ENCODE measurements around the gene PRRT3.

PRRT3 gene

GRCh38 chr3:9951126-9951525, 1.1 kb downstream of the PRRT3 start:
- no peak overlapping the region for H3K9ac ChIP-seq (ENCODE audit: low read depth, low read length, poor library complexity)
- H2BK15ac ChIP-seq (ENCODE audit: low read length) = no peak overlapping the region
- H3K4me1 ChIP-seq (ENCODE audit: control insufficient read depth in 2 of 2, insufficient read depth in 1 of 2, low read depth in 1 of 2, low read length in 2 of 2) = peaks cover 0 to 14% of the 10 kb centered on the region in 2 donors
- no peak overlapping the region for H3K4ac ChIP-seq (ENCODE audit: low read length)
- H3K14ac ChIP-seq (ENCODE audit: low read length) = no peak overlapping the region
- no peak overlapping the region for H3K23ac ChIP-seq (ENCODE audit: low read depth, low read length, poor library complexity)
- H3K9me3 ChIP-seq (replicated peaks in 1 of 2; ENCODE audit: control insufficient read depth in 2 of 2, insufficient read depth in 1 of 2, low read depth in 1 of 2, low read length in 2 of 2) = peaks cover 0 to 1% of the 10 kb centered on the region in 2 donors
- no peak overlapping the region for H2BK120ac ChIP-seq (ENCODE audit: low read depth, low read length)
- H2AK5ac ChIP-seq (ENCODE audit: low read depth, low read length) = no peak overlapping the region
- no peak overlapping the region for H3K4me3 ChIP-seq (ENCODE audit: low read length in 2 of 2)
- H4K91ac ChIP-seq (ENCODE audit: low read depth, low read length, poor library complexity) = no peak overlapping the region
- WGBS, 2 donors (ENCODE audit: extremely low coverage in 2 of 2, insufficient read length in 2 of 2, insufficient replicate concordance in 1 of 2) = no CpG with 5 or more reads among the region's 7 CpGs
- H3K79me1 ChIP-seq (ENCODE audit: low read depth, low read length) = peaks cover 7% of the 10 kb centered on the region
- H3K27ac ChIP-seq (replicated peaks; ENCODE audit: low read length) = no peak overlapping the region
- no peak overlapping the region for H4K8ac ChIP-seq (ENCODE audit: low read depth, low read length)
- no peak overlapping the region for H2AFZ ChIP-seq (ENCODE audit: low read length)
- peaks cover 4 to 7% of the 10 kb centered on the region in 2 donors for H3K36me3 ChIP-seq (replicated peaks in 1 of 2; ENCODE audit: control insufficient read depth in 2 of 2, insufficient read depth in 2 of 2, low read length in 2 of 2)
- H2BK12ac ChIP-seq (ENCODE audit: low read length) = no peak overlapping the region
- no peak for DNase-seq (ENCODE audit: low spot score)
- no peak overlapping the region for H3K18ac ChIP-seq (ENCODE audit: low read length)
- peaks cover 0 to 2% (median 0%) of the 10 kb centered on the region in 3 experiments for H3K27me3 ChIP-seq (ENCODE audit: control insufficient read depth in 3 of 3, insufficient read depth in 3 of 3, low read depth in 1 of 3, low read length in 3 of 3)
- H2BK5ac ChIP-seq (ENCODE audit: low read length) = no peak overlapping the region
- peak overlapping the region; percentile 95 for H3K4me2 ChIP-seq (ENCODE audit: insufficient read depth, low read length, poor library complexity, severe bottlenecking)

GRCh38 chr3:9949626-9950025, 2.6 kb downstream of the PRRT3 start:
- Histone ChIP-seq H3K9ac (ENCODE audit: low read depth, low read length, poor library complexity) (no peak overlapping the region), H3K23ac (ENCODE audit: low read depth, low read length, poor library complexity) (no peak overlapping the region), H4K8ac (ENCODE audit: low read depth, low read length) (no peak overlapping the region), H3K27ac (replicated peaks; ENCODE audit: low read length) (no peak overlapping the region), H3K9me3 (replicated peaks in 1 of 2; ENCODE audit: control insufficient read depth in 2 of 2, insufficient read depth in 1 of 2, low read depth in 1 of 2, low read length in 2 of 2) (peaks cover 0 to 1% of the 10 kb centered on the region in 2 donors), H3K14ac (ENCODE audit: low read length) (no peak overlapping the region), H3K4ac (ENCODE audit: low read length) (no peak overlapping the region), H2BK5ac (ENCODE audit: low read length) (no peak overlapping the region), H3K4me2 (ENCODE audit: insufficient read depth, low read length, poor library complexity, severe bottlenecking) (no peak overlapping the region), H2AK5ac (ENCODE audit: low read depth, low read length) (no peak overlapping the region), H2BK15ac (ENCODE audit: low read length) (no peak overlapping the region), H3K36me3 (replicated peaks in 1 of 2; ENCODE audit: control insufficient read depth in 2 of 2, insufficient read depth in 2 of 2, low read length in 2 of 2) (peaks cover 7 to 11% of the 10 kb centered on the region in 2 donors), H3K4me3 (ENCODE audit: low read length in 2 of 2) (no peak overlapping the region), H2BK120ac (ENCODE audit: low read depth, low read length) (no peak overlapping the region), H3K79me1 (ENCODE audit: low read depth, low read length) (peaks cover 7% of the 10 kb centered on the region), H3K18ac (ENCODE audit: low read length) (no peak overlapping the region), H3K27me3 (ENCODE audit: control insufficient read depth in 3 of 3, insufficient read depth in 3 of 3, low read depth in 1 of 3, low read length in 3 of 3) (peaks cover 0 to 2% (median 0%) of the 10 kb centered on the region in 3 experiments), H4K91ac (ENCODE audit: low read depth, low read length, poor library complexity) (no peak overlapping the region), H2AFZ (ENCODE audit: low read length) (no peak overlapping the region), H3K4me1 (ENCODE audit: control insufficient read depth in 2 of 2, insufficient read depth in 1 of 2, low read depth in 1 of 2, low read length in 2 of 2) (peaks cover 0 to 14% of the 10 kb centered on the region in 2 donors), H2BK12ac (ENCODE audit: low read length) (no peak overlapping the region)
- no peak for DNase-seq (ENCODE audit: low spot score)
- WGBS, 2 donors (ENCODE audit: extremely low coverage in 2 of 2, insufficient read length in 2 of 2, insufficient replicate concordance in 1 of 2) = no CpG with 5 or more reads among the region's 9 CpGs

GRCh38 chr3:9949115-9949514, 3.1 kb downstream of the PRRT3 start:
- Histone ChIP-seq H3K79me1 (ENCODE audit: low read depth, low read length) (peaks cover 7% of the 10 kb centered on the region), H2BK120ac (ENCODE audit: low read depth, low read length) (no peak overlapping the region), H2AK5ac (ENCODE audit: low read depth, low read length) (no peak overlapping the region), H3K18ac (ENCODE audit: low read length) (no peak overlapping the region), H3K36me3 (replicated peaks in 1 of 2; ENCODE audit: control insufficient read depth in 2 of 2, insufficient read depth in 2 of 2, low read length in 2 of 2) (peaks cover 9 to 16% of the 10 kb centered on the region in 2 donors), H2BK12ac (ENCODE audit: low read length) (no peak overlapping the region), H4K91ac (ENCODE audit: low read depth, low read length, poor library complexity) (no peak overlapping the region), H3K14ac (ENCODE audit: low read length) (peak overlapping the region; percentile 3), H2BK15ac (ENCODE audit: low read length) (no peak overlapping the region), H3K4me1 (ENCODE audit: control insufficient read depth in 2 of 2, insufficient read depth in 1 of 2, low read depth in 1 of 2, low read length in 2 of 2) (peaks cover 0 to 14% of the 10 kb centered on the region in 2 donors), H3K23ac (ENCODE audit: low read depth, low read length, poor library complexity) (no peak overlapping the region), H2AFZ (ENCODE audit: low read length) (no peak overlapping the region), H3K4me2 (ENCODE audit: insufficient read depth, low read length, poor library complexity, severe bottlenecking) (no peak overlapping the region), H3K9me3 (replicated peaks in 1 of 2; ENCODE audit: control insufficient read depth in 2 of 2, insufficient read depth in 1 of 2, low read depth in 1 of 2, low read length in 2 of 2) (peaks cover 0 to 1% of the 10 kb centered on the region in 2 donors), H2BK5ac (ENCODE audit: low read length) (no peak overlapping the region), H3K27ac (replicated peaks; ENCODE audit: low read length) (no peak overlapping the region), H3K27me3 (ENCODE audit: control insufficient read depth in 3 of 3, insufficient read depth in 3 of 3, low read depth in 1 of 3, low read length in 3 of 3) (peaks cover 0 to 2% (median 0%) of the 10 kb centered on the region in 3 experiments), H3K9ac (ENCODE audit: low read depth, low read length, poor library complexity) (no peak overlapping the region), H4K8ac (ENCODE audit: low read depth, low read length) (no peak overlapping the region), H3K4ac (ENCODE audit: low read length) (no peak overlapping the region), H3K4me3 (ENCODE audit: low read length in 2 of 2) (no peak overlapping the region)
- no peak for DNase-seq (ENCODE audit: low spot score)
- no CpG with 5 or more reads among the region's 7 CpGs for WGBS, 2 donors (ENCODE audit: extremely low coverage in 2 of 2, insufficient read length in 2 of 2, insufficient replicate concordance in 1 of 2)

GRCh38 chr3:9948586-9948985, 3.6 kb downstream of the PRRT3 start:
- H3K79me1 ChIP-seq (ENCODE audit: low read depth, low read length) = peaks cover 7% of the 10 kb centered on the region
- H3K4me1 ChIP-seq (ENCODE audit: control insufficient read depth in 2 of 2, insufficient read depth in 1 of 2, low read depth in 1 of 2, low read length in 2 of 2) = peaks cover 0 to 14% of the 10 kb centered on the region in 2 donors
- no peak overlapping the region for H3K9ac ChIP-seq (ENCODE audit: low read depth, low read length, poor library complexity)
- H2AFZ ChIP-seq (ENCODE audit: low read length) = no peak overlapping the region
- H3K27me3 ChIP-seq (ENCODE audit: control insufficient read depth in 3 of 3, insufficient read depth in 3 of 3, low read depth in 1 of 3, low read length in 3 of 3) = peaks cover 0 to 2% (median 0%) of the 10 kb centered on the region in 3 experiments
- peaks cover 12 to 22% of the 10 kb centered on the region in 2 donors for H3K36me3 ChIP-seq (replicated peaks in 1 of 2; ENCODE audit: control insufficient read depth in 2 of 2, insufficient read depth in 2 of 2, low read length in 2 of 2)
- H2AK5ac ChIP-seq (ENCODE audit: low read depth, low read length) = no peak overlapping the region
- no peak overlapping the region for H2BK120ac ChIP-seq (ENCODE audit: low read depth, low read length)
- no peak for DNase-seq (ENCODE audit: low spot score)
- H3K14ac ChIP-seq (ENCODE audit: low read length) = no peak overlapping the region
- H4K91ac ChIP-seq (ENCODE audit: low read depth, low read length, poor library complexity) = no peak overlapping the region
- no peak overlapping the region for H2BK5ac ChIP-seq (ENCODE audit: low read length)
- H4K8ac ChIP-seq (ENCODE audit: low read depth, low read length) = no peak overlapping the region
- H2BK15ac ChIP-seq (ENCODE audit: low read length) = no peak overlapping the region
- no CpG with 5 or more reads among the region's 3 CpGs for WGBS, 2 donors (ENCODE audit: extremely low coverage in 2 of 2, insufficient read length in 2 of 2, insufficient replicate concordance in 1 of 2)
- no peak overlapping the region for H3K18ac ChIP-seq (ENCODE audit: low read length)
- no peak overlapping the region for H2BK12ac ChIP-seq (ENCODE audit: low read length)
- no peak overlapping the region for H3K4me2 ChIP-seq (ENCODE audit: insufficient read depth, low read length, poor library complexity, severe bottlenecking)
- H3K4ac ChIP-seq (ENCODE audit: low read length) = no peak overlapping the region
- no peak overlapping the region for H3K23ac ChIP-seq (ENCODE audit: low read depth, low read length, poor library complexity)
- no peak overlapping the region for H3K27ac ChIP-seq (replicated peaks; ENCODE audit: low read length)
- no peak overlapping the region for H3K4me3 ChIP-seq (ENCODE audit: low read length in 2 of 2)
- H3K9me3 ChIP-seq (replicated peaks in 1 of 2; ENCODE audit: control insufficient read depth in 2 of 2, insufficient read depth in 1 of 2, low read depth in 1 of 2, low read length in 2 of 2) = peaks cover 0 to 1% of the 10 kb centered on the region in 2 donors

All from neuronal stem cell (in vitro differentiated cells).